Esophagus muscularis mucosa (tissue), 3 donors: ENCODE data around the gene FASTK.

ENCODE experiments used
- CTCF ChIP-seq, 3 experiments: fragments of 200-600 bp in 2 of 3; fragments of 450-650 bp in 1 of 3; sonication (generic) in 2 of 3; IDR thresholded peaks; one replicate each; pipeline ENCODE4 v1.5.1; 2017 to 2019; ENCODE audit warnings: antibody characterized with exemption in 3 of 3, mild to moderate bottlenecking in 2 of 3, moderate library complexity in 1 of 3
- POLR2AphosphoS5 ChIP-seq, 2 donors: sonication (generic); formaldehyde crosslinking; IDR thresholded peaks; one replicate each; pipeline ENCODE4 v1.6.1; 2017; ENCODE audit warnings: antibody characterized with exemption in 2 of 2

DNA sequence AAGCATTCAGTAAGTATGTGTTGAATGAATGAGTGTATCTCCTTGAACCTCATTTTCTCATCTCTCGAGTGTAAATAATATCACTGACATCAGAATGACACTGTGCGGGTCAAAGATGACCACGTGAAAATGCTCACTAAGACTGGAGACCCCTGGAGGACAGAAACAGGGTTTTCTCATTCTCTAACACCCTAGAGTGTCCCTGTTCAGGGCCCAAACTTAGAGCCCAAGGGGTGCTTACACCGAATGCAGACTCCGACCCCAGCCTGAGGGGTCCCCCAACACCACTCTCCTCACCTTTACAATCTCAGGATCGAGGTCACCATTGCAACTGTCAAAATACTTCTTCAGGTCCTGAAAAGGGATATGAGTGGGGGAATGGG is 24.3 kb downstream of the FASTK start:
- TF ChIP-seq CTCF (IDR thresholded peaks at IDR 0.05) (no peak), POLR2AphosphoS5 (IDR thresholded peaks at IDR 0.05) (no peak)
